Measurements from ENCODE around the gene CCT7.

CCT7 gene

DNA sequence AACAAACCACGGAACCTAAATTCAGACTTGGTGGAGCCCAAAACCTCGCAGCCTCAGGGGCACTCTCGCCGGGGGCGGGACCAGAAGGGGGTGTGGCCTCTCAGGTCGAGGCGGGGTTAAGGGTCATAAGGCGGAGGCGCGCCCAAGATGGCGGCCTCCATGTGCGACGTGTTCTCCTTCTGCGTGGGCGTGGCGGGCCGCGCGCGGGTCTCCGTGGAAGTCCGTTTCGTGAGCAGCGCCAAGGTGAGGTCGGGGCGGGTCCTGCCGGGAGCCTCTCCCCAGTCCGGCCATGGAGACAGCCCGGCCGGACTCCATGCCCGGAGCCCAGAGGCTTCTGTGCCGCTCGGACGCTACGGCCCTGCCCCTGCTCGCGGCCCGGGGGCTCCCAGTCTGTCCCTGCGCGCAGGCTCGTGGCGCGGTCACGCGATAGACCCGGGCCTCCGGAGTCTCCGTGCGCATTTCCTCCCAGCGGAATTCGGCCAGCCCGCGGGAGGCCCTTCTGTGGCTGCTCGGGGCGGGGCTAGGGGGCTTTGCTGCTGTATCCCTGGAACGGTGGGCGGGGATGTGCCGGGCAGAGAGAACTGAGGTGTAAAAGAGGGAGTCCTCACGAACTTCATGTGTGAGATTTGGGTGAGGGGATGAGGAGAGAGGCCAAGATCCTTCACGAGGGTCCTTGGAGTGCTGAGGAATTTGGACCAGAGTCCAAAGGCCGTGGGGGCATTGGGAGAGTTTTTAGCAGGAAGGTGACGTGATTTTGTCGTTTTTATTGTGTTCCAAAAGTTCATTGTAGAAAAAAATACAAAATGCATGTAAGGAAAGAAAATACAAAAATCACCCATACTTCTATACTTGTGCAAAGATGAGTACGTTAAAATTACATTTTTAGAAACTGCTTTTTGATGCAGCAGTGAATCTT, 19.7 kb upstream of the CCT7 start, which contains the start of gene SMYD5:
Gene SMYD5, plus strand, starts transcription at position 126 of the 916 bp plus-strand sequence. Its CDS starts 22 bp downstream, at position 148.
- TF ChIP-seq GATA2 (IDR thresholded peaks at IDR 0.05; ENCODE audit: low read depth, low read length) (no peak), GATA3 (IDR thresholded peaks at IDR 0.05; ENCODE audit: low read depth, low read length) (no peak)

DNA sequence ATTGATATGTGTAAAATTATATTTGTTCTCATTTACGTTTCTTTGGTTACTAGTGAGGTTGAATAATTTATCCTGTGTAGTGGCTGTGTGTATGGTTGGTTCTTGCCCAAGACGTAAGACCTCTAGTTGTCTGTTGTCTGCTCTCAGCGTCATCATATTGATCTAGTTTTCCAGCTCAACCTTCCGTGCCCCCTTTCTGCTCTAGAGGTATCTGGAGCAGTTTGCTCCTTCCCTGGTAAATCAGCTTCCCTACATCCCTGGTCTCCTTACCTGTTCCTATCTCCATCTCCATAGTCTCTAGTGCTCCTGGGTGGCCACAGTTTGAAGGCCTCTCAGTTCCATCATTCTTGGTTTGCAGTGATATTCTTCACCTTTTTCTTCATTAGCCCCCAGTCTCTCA, 18.9 kb upstream of the CCT7 start:
- TF ChIP-seq GATA3 (IDR thresholded peaks at IDR 0.05; ENCODE audit: low read depth, low read length) (no peak), GATA2 (IDR thresholded peaks at IDR 0.05; ENCODE audit: low read depth, low read length) (no peak)

DNA sequence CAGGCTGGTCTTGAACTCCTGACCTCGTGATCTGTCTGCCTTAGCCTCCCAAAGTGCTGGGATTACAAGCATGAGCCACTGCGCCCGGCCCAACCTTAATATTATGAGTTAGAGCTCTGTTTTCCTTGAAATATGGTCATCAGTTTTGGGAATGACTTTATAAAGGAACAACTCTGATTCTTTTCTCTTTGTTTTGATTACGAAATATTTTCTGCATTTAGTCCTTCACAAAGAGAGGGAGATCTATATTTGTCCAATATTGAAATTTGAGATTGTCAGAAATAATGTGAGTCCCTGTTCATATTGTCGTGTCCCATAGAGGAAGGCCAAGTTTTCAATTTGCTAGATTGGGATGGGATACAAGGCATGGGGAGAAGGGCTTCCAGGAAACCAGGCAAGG, 16.9 kb upstream of the CCT7 start:
- TF ChIP-seq GATA2 (IDR thresholded peaks at IDR 0.05; ENCODE audit: low read depth, low read length) = no peak
- no peak for TF ChIP-seq GATA3 (IDR thresholded peaks at IDR 0.05; ENCODE audit: low read depth, low read length)

DNA sequence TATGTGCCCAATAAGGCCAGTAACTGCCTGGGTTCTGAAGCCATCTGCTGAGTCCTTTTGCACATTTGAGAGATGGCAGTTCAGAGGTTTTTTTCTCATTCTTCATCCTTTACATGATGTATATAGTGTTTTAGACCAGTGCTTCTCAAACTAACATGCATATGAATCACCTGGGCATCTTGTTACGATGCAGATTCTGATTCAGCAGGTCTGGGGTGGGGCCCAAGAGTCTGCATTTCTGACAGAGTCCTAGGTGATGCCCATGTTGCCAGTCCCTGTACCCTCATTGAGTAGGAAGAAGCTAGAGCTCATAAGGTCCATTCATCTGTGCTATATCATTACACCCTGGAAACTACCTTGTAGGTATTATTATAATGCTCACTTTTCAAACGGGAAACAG, 16.3 kb upstream of the CCT7 start:
- TF ChIP-seq GATA3 (IDR thresholded peaks at IDR 0.05; ENCODE audit: low read depth, low read length) (no peak), GATA2 (IDR thresholded peaks at IDR 0.05; ENCODE audit: low read depth, low read length) (no peak)

DNA sequence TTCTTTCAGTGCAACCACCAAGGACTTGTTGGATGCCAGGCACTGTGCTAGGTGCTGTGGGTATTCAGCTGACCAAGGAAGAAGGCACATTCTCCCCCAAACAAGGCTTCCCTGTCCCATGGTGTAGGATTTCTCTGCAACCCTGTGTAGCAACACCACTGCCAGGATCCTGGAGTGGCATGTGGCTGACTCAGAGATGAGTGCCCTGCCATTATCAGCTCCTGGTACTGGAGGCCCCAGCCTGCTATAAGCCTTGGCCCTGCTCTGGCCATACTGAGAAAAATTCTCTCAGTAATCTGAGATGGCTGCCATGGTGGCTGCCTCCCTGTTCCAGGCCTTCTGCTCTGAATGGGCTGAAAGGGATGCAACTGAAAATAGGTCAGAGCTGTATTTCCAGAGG, 15.8 kb upstream of the CCT7 start:
- TF ChIP-seq GATA2 (IDR thresholded peaks at IDR 0.05; ENCODE audit: low read depth, low read length) = no peak
- no peak for TF ChIP-seq GATA3 (IDR thresholded peaks at IDR 0.05; ENCODE audit: low read depth, low read length)

DNA sequence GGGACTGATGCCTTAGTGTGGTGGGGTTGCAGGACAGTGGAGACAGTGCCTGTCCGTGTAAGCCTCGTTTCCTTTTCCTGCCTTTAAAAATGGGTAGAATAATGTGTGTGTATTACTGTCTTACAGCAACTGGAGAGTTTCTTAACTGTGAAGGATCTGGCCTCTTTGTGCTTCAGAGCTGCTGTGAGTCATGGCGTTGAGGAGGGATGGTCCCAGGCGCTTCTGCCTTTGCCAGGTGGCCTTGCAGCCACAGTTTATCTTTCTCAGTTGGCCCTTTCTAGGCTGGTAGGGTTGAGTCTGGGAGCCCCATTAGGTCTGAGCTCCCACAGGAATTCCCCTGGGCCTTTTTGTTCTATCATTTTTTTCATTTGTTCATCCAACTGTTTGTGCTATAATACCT, 10.3 kb upstream of the CCT7 start:
- TF ChIP-seq GATA3 (IDR thresholded peaks at IDR 0.05; ENCODE audit: low read depth, low read length) (no peak), GATA2 (IDR thresholded peaks at IDR 0.05; ENCODE audit: low read depth, low read length) (no peak)

DNA sequence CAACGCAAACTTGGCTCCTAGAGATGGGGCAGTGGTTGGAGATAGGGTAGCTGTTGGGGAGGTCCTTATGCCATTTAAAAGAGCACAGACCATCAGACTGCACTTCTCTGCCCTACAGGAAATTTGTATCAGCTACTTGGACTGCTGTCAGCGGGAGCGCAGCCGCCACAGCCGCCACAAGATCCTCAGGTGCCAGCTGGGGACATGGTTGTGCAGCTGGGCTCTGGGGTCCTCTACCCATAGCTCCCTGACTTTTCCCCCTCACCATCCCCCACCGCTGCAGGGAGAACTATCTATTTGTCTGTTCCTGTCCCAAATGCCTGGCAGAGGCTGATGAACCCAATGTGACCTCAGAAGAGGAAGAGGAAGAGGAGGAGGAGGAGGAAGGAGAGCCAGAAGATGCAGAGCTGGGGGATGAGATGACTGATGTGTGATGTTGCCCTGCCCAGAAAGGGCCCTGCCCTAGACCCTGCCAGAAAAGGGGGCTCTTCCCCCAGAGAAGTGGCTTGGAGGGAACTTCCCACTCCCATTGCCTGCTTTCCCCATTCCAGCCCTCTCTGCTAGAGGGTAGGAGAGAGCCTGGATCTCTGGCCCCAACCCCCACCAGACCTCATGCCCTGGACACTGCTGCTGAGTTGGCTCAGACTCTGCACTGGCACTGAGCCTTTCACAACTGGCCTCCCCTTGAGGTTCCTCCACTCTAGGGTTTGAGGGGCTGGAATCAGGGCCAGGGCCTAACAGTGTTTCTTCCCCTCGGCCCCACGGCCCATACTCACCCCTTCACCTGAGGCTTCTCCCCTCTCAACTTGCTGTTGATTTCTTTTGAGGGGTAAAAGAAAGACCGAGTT, 8.4 kb upstream of the CCT7 start:
- no peak for TF ChIP-seq GATA2 (IDR thresholded peaks at IDR 0.05; ENCODE audit: low read depth, low read length)
- TF ChIP-seq GATA3 (IDR thresholded peaks at IDR 0.05; ENCODE audit: low read depth, low read length) = no peak

DNA sequence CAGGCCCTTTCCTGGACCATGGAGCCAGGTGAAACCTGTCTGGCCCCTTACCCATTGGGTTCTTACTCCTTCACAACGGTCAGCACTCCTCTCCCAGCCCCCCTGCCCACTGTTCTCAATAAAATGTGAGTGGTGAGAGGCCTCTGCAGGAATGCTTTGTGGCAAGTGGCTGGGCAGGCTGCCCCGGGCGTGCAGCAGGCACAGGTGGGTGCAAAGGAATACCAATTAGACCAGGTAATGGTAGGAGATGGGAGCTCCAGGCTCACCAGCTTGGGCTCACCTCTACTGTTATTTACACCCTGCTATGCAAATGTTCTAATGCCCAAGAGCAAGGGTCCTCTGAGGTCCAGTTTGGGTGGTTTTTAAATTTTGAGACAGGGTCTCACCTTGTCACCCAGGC, 7.0 kb upstream of the CCT7 start:
- TF ChIP-seq GATA2 (IDR thresholded peaks at IDR 0.05; ENCODE audit: low read depth, low read length) (no peak), GATA3 (IDR thresholded peaks at IDR 0.05; ENCODE audit: low read depth, low read length) (no peak)

DNA sequence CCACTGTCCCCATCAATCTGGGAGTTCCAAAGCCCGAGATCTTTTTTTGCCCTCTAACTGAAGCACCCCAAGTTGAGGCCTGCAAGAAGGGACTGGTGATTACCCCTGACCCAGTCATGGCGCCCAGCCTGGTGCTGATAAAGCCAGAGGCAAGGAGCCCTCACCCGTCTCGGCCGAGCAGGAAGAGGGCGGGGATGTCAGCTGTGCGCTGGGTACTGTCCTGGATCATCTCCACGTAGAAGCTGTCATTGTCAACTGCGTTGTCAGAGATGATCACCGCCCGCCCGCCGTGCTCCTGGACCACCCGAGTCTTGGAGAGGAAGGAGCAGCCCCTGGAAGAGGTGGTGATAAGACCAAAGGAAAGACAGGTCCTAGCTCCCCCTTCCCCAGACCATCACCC, 5.5 kb upstream of the CCT7 start:
- TF ChIP-seq GATA2 (IDR thresholded peaks at IDR 0.05; ENCODE audit: low read depth, low read length) = no peak
- TF ChIP-seq GATA3 (IDR thresholded peaks at IDR 0.05; ENCODE audit: low read depth, low read length) = no peak

DNA sequence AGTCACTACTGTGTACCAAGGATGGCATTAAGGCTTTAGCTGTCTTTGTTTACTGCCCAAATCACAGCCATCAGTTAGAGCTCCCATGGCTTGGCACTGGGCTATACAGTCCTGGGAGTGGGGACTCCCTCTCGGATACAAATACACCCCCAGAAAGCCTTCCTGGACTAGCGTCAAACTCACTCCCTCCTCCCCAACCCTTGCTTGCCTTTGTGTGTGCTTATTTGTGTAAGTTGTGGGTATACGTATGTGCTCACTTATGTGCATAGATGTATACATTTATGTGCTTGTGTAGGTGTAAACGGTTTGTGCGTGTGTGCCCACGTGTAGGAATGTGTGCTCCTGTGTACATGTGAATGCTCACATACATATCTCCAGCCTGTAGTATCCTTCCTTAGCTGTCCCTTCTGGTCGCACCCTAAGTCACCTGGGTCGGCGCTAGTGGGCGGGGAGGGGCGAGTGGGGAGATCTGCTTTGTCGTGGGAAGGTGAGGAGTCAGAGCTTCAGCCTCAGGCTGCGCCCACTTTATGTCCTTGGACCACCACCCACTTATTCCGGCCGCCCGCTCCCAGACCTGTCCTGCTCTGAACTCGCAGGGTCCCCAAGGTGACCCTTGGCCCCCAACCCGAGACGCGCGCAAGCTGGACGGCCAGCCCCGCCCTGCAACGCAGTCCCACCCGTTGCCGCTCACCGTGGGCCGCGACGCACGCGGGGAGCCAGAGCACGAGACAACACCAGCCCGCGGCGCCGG, 1.5 kb upstream of the CCT7 start:
- TF ChIP-seq GATA3 (IDR thresholded peaks at IDR 0.05; ENCODE audit: low read depth, low read length) (no peak), GATA2 (IDR thresholded peaks at IDR 0.05; ENCODE audit: low read depth, low read length) (no peak)

DNA sequence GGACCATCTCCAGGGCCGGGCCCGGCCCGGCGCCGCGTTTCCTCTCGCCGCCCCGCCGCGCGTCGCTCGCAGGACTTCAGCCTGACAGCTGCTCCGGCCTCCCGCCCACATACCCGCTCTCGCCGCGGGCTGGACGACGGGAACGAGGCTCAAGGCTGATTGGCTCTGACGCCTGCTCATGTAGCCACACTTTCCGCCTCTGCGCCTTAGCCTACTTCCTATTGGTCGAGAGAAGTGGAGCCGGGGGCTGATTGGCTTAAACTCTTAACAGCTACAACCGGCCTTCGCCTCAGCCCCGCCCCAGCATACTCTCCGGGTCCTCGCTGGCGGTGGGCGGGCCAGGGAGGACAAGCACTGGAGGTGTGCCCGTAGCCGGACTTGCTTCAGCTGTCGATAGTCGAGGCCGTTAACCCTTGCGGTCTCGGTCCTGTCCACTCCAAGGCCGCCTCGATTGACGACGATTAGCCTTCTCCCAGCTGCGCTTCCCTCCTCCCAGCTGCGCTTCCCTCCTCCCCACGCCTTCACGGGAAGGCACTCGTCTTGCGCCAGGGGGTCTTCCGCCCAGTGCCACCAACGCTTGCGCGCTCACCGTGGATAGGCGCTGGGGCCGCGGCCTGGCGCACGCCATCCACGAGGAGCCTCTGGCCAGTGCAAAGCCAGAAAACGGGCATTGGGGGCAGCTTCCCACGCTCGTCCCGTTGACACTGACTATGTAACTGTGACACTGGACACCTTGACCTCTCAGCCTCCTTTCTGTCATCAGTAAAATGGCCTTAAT, 765 bp upstream of the CCT7 start, which contains the start of gene PRADC1:
Gene PRADC1, minus strand, starts transcription at position 86 of the 778 bp plus-strand sequence. Its CDS starts 79 bp downstream, at position 7.
- TF ChIP-seq GATA2 (IDR thresholded peaks at IDR 0.05; ENCODE audit: low read depth, low read length) (no peak), GATA3 (IDR thresholded peaks at IDR 0.05; ENCODE audit: low read depth, low read length) (no peak)

DNA sequence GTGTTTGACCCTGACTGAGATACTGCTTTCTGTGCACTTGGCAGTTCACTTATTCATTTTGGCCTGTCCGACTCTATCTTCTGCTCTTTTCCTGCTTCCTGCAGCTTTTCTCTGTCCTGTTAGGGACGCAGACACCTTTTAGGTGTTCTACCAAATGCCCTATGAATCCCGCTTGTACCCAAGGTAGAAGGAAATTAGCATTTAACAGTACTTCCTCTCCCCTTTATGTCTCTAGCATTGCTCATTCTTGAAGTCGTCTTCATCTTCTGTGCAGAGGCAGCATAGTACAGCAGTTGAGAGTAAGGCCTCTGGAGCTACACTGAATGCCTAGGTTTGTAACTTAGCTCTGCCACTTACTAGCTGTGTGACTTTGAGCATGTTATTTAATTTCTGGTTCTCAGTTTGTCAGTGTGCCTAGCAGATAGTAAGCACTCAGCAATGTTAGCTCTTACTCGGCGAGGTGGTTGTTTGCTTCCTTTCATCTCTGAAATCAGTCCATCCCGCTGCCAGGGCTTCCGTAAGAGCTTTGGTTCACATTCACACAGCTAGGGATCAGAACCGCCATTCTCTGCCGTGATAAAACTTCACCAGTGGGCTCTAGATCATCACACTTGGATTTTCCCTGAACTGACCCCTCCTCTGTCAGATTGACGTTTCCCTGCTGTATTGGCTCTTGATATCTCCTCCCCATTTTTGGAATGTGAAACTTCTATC, 1.4 kb downstream of the CCT7 start:
- TF ChIP-seq GATA3 (IDR thresholded peaks at IDR 0.05; ENCODE audit: low read depth, low read length) (no peak), GATA2 (IDR thresholded peaks at IDR 0.05; ENCODE audit: low read depth, low read length) (no peak)

Data from SH-SY5Y (cell line).